HG03064 (cell line): ENCODE results near the gene PTPN1.

ENCODE experiments used
- ATAC-seq: cut with Tn5 transposase; IDR thresholded peaks from one replicate; pipeline ENCODE4 v1.9.1; 2021; ENCODE audit warnings: low read depth; ENCODE audit not compliant: unreplicated experiment

Gene PTPN1

GRCh38 chr20:50510706-50511542 lies 741 bp downstream of the PTPN1 start:
- peak; percentile 4 for ATAC-seq

GRCh38 chr20:50512323-50512722 lies 2.1 kb downstream of the PTPN1 start:
- ATAC-seq, result no peak

GRCh38 chr20:50513169-50514034 lies 3.2 kb downstream of the PTPN1 start:
- ATAC-seq, result no peak

- no peak for ATAC-seq
These were observed 3.8 kb downstream of the PTPN1 start for GRCh38 chr20:50514035-50514337.

- no peak for ATAC-seq
These were observed 4.6 kb downstream of the PTPN1 start for GRCh38 chr20:50514750-50515149.

- no peak for ATAC-seq
These were observed 5.4 kb downstream of the PTPN1 start for GRCh38 chr20:50515471-50516106.

GRCh38 chr20:50516180-50516934 lies 6.2 kb downstream of the PTPN1 start:
- ATAC-seq, result no peak

- no peak for ATAC-seq
These were observed 7.0 kb downstream of the PTPN1 start for GRCh38 chr20:50516935-50517816.

- no peak for ATAC-seq
These were observed 7.6 kb downstream of the PTPN1 start for GRCh38 chr20:50517817-50518154.

GRCh38 chr20:50518270-50518721 lies 8.1 kb downstream of the PTPN1 start:
- no peak for ATAC-seq

- ATAC-seq, result no peak
These were observed 9.0 kb downstream of the PTPN1 start for GRCh38 chr20:50519036-50519762.

GRCh38 chr20:50520222-50520880 lies 10.2 kb downstream of the PTPN1 start:
- no peak for ATAC-seq

GRCh38 chr20:50521221-50522052 lies 11.3 kb downstream of the PTPN1 start:
- ATAC-seq, result no peak

- ATAC-seq, result no peak
These were observed 12.0 kb downstream of the PTPN1 start for GRCh38 chr20:50522053-50522674.

- ATAC-seq, result no peak
These were observed 13.5 kb downstream of the PTPN1 start for GRCh38 chr20:50523552-50524167.

- ATAC-seq, result no peak
These were observed 15.5 kb downstream of the PTPN1 start for GRCh38 chr20:50525681-50526080.
